Forelimb muscle (tissue), 1 donor: Measurements from ENCODE around the gene CMTM5. TPM values are rescaled to one million over a fixed set of nuclear protein-coding genes. Genes with fewer than 3 reads are reported as not detected.
"Not testable (repeated sequence)": the region's sequence is repeated elsewhere in the genome, so short reads cannot be mapped to it uniquely, and the experiment has no call there.

ENCODE experiments used
- DNase-seq: peaks from one replicate; pipeline ENCODE4 v3.0.0-alpha.2; 2013; ENCODE audit warnings: low read depth
- polyA plus RNA-seq: library from polyadenylated mRNA; unstranded; fragments of 120-200 nt; gene quantifications from one replicate; pipeline ENCODE4 v1.2.1, GENCODE V29; 2013; ENCODE audit not compliant: insufficient read length

Gene CMTM5
- polyA plus RNA-seq, 1 donor: 1.4 TPM

GRCh38 chr14:23414906-23415820 is 38.3 kb downstream of the CMTM5 start:
- no peak for DNase-seq

- no peak for DNase-seq
Observed at GRCh38 chr14:23415821-23416778, 39.3 kb downstream of the CMTM5 start.

DNA sequence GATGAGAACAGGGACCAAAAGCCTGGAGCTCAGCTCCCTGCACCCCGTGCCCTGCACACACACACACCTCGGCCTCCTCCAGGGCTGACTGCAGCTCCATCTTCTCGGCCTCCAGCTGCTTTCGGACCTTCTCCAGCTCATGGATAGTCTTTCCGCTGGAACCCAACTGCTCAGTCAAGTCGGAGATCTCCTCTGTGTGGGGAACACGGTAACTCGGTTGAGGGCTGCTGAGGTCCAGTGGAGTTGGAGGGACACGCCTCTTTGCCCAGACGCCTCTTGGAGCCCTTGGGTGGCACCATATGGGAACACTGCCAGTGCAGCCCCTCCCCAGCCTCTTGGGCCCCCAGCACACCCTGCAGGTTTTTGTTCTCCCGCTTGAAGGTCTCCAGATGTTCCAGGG is 40.0 kb downstream of the CMTM5 start:
- DNase-seq: no peak

- not testable (repeated sequence) for DNase-seq
Observed at GRCh38 chr14:23417269-23417668, 40.4 kb downstream of the CMTM5 start.

DNA sequence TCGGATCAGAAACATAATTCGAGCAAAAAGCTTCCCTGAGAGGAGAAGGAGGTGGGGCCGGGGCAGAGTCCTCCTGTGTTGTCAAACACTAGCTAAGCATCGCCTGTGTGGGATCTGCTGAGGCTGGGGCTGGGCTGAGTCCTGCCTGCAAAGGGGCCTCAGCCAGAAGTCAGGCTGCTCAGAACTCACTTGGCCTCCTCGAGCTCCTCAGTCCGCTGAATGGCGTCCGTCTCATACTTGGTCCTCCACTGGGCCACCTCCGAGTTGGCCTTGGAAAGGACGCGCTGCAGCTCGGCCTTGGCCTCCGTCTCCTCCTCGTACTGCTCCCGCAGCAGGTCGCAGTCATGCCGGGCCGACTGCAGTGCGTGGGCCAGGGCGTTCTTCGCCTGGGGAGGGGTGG is 41.2 kb downstream of the CMTM5 start:
- DNase-seq: no peak

DNA sequence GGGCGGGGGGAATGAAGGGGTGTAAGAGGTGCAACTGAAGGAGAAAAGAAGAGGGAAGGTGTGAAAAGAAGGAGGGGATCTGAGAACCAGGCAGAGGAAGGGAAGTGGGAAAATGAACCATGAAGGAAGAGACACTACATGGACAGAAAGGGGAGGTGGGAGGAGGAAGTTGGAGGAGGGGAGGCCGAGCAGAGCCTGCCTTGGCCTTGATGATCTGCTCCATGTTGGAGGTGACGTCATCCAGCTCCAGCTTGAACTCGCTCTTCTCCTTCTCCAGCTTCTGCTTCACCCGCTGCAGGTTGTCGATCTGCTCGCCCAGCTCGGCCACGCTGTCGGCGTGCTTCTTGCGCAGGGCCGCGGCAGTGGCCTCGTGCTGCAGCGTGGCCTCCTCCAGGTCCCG is 42.8 kb downstream of the CMTM5 start:
- DNase-seq: not testable (repeated sequence)

GRCh38 chr14:23421594-23421993 is 44.7 kb downstream of the CMTM5 start:
- DNase-seq: no peak

DNA sequence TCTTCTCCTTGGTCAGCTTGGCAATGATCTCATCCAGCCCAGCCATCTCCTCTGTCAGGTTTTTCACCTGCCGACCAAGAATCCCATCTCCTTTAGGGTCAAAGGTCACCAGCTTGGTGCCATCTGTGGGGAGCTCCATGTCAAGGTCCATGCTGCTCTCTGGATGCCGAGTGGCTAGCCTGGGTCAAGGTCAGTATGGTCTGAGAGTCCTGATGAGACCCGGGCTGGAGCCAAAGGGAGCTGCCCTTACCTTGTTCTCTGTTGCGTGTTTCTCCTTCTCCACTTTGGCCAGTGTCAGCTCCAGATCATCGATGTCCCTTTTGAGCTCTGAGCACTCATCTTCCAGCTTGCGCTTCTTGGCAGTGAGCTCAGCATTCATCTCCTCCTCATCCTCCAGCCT is 46.8 kb downstream of the CMTM5 start:
- no peak for DNase-seq

GRCh38 chr14:23425169-23425568 is 48.3 kb downstream of the CMTM5 start:
- no peak for DNase-seq

DNA sequence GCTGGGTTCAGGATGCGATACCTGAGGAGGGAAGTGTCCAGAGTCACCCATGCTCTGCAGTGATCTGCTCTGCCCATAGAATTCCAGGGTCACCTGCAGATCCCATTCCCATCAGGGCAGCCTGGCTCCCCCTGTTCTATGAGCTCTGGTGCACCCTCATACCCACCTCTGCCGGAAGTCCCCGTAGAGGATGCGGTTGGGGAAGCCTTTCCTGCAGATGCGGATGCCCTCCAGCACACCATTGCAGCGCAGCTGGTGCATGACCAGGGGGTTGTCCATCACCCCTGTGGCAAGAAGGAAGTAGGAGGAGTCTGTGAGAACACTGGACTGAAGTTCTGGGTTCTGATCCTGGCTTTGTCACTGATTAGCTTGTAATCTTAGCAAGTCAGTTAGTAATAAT is 49.0 kb downstream of the CMTM5 start:
- DNase-seq: not testable (repeated sequence)

- DNase-seq: no peak
Observed at GRCh38 chr14:23428686-23429495, 52.0 kb downstream of the CMTM5 start.

Other genes starting within 250 kb of the CMTM5 start
- gene SLC7A8, start 193.4 kb upstream of the CMTM5 start, polyA plus RNA-seq: 2.9 TPM
- gene RNF212B, start 139.1 kb upstream of the CMTM5 start, polyA plus RNA-seq: 0.59 TPM
- gene HOMEZ, start 90.9 kb upstream of the CMTM5 start, polyA plus RNA-seq: 11.1 TPM
- gene PPP1R3E, start 74.2 kb upstream of the CMTM5 start, polyA plus RNA-seq: 18.5 TPM
- 30.9 TPM for gene BCL2L2, start 70.2 kb upstream of the CMTM5 start, polyA plus RNA-seq
- 114 TPM for gene PABPN1, start 55.6 kb upstream of the CMTM5 start, polyA plus RNA-seq
- gene SLC22A17, start 24.2 kb upstream of the CMTM5 start, polyA plus RNA-seq: 23.3 TPM
- 69.2 TPM for gene EFS, start 11.9 kb upstream of the CMTM5 start, polyA plus RNA-seq
- not detected for gene IL25, start 4.2 kb upstream of the CMTM5 start, polyA plus RNA-seq
- 7.0 TPM for gene MYH6, start 31.2 kb downstream of the CMTM5 start, polyA plus RNA-seq
- 932 TPM for gene MYH7, start 58.6 kb downstream of the CMTM5 start, polyA plus RNA-seq
- 35.1 TPM for gene NGDN, start 92.7 kb downstream of the CMTM5 start, polyA plus RNA-seq
- gene ZFHX2, start 174.7 kb downstream of the CMTM5 start, polyA plus RNA-seq: 1.5 TPM
- 12.8 TPM for gene THTPA, start 179.2 kb downstream of the CMTM5 start, polyA plus RNA-seq
- 15.3 TPM for gene AP1G2, start 190.7 kb downstream of the CMTM5 start, polyA plus RNA-seq
- 0.66 TPM for gene JPH4, start 201.7 kb downstream of the CMTM5 start, polyA plus RNA-seq